ENCODE data around the gene CD38.
"Not testable (repeated sequence)": the region's sequence is repeated elsewhere in the genome, so short reads cannot be mapped to it uniquely, and the experiment has no call there.

Gene CD38

DNA sequence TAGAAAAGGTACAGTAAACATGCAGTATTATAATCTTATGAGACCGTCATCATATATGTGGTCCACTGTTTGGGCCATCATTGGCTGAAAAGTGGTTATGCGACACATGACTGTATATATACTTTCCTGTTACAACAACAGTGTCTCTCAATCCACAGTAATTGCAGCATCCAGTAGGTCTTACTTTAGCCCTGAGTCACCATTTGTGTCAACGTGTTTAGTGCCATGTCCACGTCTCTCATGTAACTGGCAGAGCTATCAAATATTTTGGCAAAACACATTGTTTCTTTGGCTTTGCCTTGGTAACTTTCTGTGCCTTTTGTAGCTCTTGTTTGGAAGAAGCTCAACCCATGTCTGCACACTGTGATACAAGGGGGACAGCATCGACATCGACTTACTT lies 73.8 kb downstream of the CD38 start:
- no peak overlapping the region for H3K27ac ChIP-seq
- no peak overlapping the region for H3K4me3 ChIP-seq

DNA sequence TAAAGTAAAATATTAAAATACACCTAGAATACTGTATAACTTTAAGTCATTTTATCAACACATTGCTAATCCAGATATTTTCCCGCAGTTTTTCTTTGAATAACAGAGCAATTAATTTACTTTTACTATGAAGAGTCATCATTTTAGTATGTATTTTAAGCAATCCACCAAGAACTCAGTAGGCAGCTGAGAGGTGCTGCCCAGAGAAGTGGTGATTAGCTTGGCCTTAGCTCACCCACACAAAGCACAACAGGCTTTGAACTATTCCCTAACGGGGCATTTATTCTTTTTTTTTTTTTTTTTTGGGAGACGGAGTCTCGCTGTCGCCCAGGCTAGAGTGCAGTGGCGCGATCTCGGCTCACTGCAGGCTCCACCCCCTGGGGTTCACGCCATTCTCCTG lies 74.4 kb downstream of the CD38 start:
- H3K27ac ChIP-seq: no peak overlapping the region
- H3K4me3 ChIP-seq: no peak overlapping the region

DNA sequence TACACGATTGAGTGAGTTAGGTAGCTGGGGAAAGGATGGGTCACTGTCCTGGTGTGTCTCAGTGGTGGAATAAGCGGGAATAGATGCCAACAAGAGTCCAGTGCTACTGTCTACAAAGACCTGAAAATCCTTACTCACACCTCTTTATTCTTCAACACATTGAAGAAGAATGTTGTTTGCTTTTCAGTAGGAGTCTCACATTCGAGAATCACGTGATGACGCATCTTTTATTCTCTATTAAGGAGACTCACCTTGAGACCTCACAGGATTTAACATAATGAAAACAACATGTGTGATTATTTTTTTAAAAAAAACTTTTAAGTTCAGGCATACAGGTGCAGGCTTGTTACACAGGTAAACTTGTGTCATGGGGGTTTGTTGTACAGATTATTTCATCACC lies 75.2 kb downstream of the CD38 start:
- Histone ChIP-seq H3K4me3 (no peak overlapping the region), H3K27ac (no peak overlapping the region)

DNA sequence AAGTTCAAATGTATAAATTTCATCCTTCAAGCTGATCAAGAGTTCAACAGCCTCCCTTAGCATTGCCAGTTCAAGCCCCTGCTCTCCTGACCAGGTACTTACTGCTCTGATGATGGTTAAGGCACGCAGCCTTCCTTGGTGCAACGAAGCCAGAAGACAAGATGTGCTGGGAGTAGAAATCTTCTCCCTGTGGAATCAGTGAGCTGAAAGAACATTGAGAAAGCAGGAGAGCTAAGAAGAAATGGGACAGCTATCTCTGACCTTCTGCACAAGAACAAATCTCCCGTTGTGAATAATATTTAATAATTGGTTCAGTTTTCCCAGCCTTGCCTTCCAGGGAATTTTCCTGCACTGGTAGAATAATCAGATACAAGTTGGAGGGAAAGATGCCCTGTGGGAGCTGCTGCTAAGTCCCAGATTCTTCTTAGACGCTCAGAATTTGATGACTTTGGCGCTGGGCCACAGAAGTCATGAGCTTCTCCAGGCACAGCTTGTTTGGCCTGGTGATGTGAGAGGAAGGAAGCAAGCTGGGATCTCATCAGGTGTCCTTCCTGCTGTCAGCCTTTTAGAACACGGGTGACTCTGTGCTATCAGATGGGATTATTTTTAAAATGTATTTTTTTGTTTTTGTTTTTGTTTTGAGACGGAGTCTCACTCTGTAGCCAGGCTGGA lies 77.8 kb downstream of the CD38 start:
- no peak overlapping the region for H3K27ac ChIP-seq
- H3K4me3 ChIP-seq: no peak overlapping the region

DNA sequence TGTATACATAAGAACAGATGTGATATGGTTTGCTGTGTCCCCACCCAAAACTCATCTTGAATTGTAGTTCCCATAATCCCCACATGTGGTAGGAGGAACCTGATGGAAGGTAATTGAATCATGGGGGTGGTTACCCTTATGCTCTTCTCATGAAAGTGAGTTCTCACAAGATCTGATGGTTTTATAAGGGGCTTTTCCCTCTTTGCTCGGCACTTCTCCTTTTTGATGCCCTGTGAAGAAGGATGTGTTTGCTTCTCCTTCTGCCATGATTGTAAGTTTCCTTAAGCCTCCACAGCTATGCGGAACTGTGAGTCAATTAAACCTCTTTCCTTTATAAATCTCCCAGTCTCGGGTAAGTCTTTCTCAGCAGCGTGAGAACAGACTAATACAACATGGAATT lies 83.1 kb downstream of the CD38 start:
- H3K27ac ChIP-seq, H3K4me3 ChIP-seq: not testable (repeated sequence)

DNA sequence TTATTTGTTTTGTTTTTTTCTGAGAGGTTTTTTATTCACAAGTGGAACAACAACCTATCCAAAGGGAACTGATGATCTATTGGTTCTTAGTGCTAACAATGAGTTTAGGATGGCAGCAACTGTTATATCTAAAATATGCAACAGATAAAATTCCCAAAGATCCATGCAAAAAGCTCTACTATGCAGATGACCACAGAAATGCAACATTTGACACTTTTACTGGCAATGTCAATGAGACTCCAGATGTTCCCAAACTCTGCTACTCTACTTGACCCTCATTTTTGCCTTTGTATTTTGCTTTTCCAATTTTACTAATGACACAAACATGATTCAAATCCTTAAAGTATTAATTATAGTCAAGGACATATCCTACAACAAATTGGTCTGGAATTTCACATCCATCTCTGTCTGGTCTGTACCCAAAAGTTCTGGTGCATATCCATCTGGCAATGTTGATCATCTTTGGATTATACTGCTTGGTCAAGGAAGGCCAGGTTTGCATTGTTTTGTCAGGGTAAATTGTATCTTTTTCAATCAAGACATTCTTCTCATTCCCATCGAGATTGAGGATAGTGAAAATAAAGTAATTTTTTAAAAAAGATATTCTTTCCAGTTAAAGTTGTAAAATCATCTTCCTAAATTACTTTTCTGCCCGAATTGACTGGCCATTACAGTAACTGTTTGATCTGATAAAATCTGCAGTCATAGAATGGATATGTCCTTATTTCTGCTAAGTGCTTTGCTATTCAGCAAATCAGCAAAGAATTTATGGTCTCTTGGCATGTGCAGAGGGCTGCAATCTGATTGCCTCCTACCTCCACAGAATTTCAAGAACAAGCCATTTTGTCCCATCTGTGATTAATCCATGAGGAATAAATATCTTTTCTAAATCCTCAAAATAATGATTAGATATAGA lies 86.8 kb downstream of the CD38 start:
- no peak overlapping the region for H3K4me3 ChIP-seq
- no peak overlapping the region for H3K27ac ChIP-seq

DNA sequence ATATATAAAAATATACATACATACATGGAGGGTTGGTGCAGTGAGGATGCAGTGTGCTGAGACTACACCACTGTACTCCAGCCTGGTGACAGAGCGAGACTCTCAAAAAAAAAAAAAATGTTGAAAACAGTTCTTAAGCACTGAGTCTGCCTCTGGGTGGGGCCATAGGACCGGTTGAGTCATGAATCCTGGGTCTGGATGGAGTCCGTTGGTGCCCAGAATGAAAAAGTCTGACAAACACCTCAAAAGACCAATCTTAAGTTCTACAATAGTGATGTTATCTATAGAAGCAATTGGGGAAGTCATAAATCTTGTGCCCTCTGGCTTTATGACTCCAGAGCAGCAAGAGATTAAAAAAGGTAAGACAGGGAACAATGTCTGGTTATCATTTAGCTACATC lies 90.0 kb downstream of the CD38 start:
- H3K27ac ChIP-seq: no peak overlapping the region

DNA sequence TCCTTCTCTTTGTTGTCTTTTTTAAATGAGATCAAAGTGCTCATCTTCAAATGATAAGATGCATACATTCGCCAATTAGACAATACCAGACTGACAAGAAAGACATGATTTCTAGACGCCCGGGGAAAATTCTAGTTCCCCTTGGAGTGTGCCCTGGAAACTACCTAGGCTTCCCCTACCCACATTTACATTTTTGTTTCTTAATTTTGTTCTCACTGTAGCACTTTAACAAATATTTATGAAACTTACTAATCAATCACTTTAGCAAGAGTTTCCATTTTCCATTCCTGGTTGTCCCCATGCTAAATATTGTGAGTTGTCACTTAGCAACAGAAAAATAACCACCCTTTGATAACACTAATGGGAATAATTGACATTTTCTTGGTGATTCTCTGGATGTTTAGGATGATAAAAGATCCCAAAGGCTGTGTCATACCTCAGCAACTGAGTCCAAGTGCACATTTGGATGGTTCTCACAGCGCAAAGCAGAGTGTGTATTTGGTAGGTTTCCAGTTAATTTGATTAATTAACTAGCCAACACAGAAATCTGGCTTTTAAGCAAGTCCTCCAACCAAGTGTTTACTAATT lies 90.8 kb downstream of the CD38 start:
- Histone ChIP-seq H3K27ac (no peak overlapping the region), H3K4me3 (no peak overlapping the region)

More for the DNA sequence above, 90.0 kb downstream of the CD38 start:
- H3K4me3 ChIP-seq: no peak overlapping the region

DNA sequence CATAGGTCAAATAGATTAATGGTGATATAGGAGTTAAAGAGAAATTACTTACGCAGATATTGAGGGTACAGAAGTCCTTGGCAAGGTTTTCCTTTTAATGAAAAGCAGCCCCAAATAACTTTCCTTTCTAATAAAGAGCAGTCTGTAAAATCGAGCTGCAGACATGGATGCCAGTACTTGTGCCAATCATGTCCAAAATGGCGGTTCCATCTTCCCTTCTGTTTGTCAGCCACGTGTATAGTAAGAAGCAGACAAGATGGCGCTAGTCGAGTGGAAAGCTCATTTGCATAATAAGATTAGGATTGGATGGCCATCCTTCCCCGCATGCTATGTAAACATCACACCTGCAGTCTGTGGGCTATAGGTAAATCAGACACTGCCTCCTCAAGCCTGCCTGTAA lies 92.0 kb downstream of the CD38 start:
- no peak overlapping the region for H3K27ac ChIP-seq
- H3K4me3 ChIP-seq: no peak overlapping the region

DNA sequence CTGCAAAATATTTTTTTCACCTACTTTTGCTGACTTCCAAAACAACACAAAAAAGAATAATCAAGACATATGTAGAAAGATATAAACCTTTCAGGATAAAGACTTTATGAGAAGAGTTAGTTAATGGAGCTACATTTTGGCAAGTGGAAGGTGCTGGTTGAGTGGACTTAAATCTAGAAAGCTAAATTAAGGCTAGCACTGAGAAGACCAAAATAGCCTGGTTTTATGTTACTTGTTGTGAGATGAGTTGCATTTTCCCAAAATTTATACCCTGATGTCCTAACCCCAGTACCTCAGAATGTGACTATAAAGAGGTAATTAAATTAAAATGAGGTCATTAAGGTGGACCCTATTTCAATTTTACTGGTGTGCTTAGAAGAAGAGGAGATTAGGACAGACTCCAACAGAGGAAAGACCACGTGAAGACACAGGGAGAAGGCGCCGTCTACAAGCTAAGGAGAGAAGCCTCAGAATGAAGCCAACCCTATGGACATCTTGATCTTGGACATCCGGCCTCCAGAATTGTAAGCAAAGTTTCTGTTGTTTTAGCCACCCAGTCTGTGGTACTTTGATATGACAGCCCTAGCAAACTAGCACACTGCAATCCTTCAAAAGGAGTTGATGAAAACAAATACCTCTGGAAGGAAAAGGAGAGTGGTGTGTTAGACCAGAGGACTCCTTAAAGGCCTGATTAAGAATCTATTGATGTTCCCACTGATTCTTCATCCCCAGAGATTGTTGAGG lies 93.0 kb downstream of the CD38 start:
- no peak overlapping the region for H3K27ac ChIP-seq
- H3K4me3 ChIP-seq: no peak overlapping the region

DNA sequence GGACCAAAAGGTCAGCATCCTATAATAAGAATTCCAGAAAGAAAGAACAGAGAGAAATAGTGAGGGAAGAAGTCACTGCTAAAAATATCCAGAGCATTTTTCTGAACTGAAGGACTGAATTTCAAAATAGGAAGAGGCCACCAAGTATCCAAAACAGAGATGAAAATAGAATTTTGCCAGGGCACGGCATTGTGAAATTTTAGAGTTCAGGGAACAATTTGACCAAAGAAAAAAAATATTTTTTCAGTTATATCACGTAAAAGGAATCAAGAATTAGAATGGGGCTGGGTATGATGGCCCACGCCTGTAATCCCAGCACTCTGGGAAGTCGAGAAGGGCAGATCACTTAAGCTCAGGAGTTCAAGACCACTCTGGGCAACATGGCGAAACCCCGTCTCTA lies 95.0 kb downstream of the CD38 start:
- peak overlapping the region in 2 of 21 experiments; percentile 30 to 42 for H3K27ac ChIP-seq
- H3K4me3 ChIP-seq: no peak overlapping the region

DNA sequence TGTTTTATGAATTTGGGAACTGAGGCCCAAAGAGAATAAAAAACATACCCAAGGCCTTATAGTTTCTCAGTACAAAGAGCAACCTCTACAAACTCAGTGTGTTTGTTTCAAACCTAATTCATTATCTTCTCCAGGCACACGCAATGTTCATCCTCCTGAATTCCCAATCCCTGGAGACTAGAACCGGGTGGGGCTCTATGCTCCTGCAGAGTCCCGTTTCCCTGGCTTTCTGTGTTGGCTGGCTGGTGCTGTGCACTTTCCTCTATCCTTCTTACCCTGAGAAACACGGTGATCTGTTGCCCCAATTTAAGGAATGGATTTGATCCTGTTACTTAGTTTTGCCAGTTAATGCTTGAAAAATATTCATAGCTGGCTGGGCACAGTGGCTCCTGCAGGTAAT lies 96.5 kb downstream of the CD38 start:
- H3K4me3 ChIP-seq: no peak overlapping the region
- H3K27ac ChIP-seq: no peak overlapping the region

DNA sequence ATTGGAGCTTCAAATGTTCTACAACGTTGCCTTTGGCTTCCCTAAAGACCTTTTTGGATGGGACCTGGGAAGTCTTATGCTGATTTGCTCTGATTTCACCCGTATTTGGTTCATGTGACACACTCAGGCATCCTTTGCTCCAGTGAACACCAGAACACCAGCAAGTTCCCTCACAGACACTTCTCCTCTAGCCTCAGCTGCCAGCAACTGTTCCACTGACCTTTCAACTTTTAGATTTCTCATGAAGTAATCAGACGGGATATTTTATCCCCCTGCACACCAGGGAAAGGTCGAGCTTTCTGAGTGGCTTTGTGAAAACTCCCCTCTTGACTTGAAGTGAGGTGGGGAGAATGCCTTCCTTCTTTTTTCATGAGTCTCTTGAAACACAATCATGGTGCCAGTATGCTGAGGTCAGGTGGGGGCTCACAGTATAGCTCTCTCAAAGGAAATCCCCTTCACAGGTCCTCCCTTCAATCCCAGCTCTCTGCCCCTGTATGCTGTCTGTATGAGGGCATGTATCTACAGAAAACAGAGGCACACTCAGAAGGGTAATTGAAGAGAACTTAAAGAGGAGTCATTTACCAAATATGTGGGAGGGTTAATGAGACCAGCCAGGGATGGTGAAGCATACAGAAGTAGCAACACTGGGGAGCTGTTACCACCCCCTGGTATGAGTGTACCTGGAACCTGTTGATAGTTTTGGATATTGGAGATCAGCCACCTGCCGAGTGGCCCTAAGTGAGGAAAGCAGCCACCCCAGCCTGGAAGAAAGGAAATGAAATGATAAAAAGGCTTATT lies 97.7 kb downstream of the CD38 start:
- Histone ChIP-seq H3K27ac (no peak overlapping the region), H3K4me3 (no peak overlapping the region)

DNA sequence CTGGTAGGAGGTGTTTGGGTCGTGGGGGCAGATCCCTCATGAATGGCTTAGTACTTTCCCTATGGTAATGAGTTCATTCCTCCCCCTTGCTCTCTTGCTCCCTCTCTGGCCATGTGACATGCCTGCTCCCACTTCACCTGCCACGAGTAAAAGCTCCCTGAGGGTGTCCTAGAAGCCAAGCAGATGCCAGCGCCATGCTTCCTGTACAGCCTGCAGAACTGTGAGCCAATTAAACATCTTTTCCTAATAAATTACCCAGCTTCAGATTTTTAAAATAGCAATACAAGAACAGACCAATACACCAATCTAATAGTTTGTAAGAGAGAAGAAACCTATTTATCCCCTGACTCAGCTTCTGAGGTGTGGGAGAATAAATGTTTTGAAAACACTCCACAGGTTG lies 99.9 kb downstream of the CD38 start:
- no peak overlapping the region for H3K4me3 ChIP-seq
- no peak overlapping the region for H3K27ac ChIP-seq

DNA sequence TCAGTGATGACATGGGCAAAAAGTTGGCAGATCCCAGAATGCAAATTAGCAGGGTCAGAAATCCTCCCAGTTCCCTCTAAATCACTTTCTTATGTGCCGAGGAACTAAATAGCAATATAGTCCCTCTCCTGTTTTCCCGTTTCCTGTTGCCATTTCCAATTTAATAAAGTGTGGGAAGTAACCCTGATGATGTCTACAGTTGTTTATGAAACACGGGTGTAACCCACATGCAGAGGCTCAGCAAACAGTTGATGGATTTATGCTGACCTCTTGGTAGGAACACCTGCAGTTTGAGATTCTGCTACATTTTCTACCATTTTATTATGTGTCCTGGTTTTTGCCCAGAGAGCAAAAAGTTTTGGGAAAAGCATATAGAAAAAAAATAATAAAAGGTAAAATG lies 103.7 kb downstream of the CD38 start:
- H3K4me3 ChIP-seq: no peak overlapping the region
- H3K27ac ChIP-seq: no peak overlapping the region

DNA sequence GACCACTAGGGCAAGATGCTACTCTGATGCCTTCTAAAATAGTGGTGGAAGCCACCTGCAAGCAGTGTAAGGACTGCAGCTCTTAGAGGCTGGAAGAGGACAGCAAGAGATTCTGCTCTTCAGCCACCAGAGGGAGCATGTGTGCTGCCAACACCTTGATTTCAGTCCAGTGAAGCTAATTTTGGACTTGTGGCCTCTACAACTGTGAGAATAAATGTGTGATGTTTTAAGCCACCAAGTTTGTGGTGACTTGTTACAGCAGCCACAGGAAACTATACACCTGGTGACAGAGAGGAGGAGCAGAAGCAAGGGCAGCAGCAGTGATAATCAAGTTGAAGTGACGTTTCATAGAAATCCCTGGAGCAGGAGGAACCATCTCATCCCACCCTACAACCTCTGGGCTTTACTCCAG lies 104.6 kb downstream of the CD38 start:
- no peak overlapping the region for H3K4me3 ChIP-seq

DNA sequence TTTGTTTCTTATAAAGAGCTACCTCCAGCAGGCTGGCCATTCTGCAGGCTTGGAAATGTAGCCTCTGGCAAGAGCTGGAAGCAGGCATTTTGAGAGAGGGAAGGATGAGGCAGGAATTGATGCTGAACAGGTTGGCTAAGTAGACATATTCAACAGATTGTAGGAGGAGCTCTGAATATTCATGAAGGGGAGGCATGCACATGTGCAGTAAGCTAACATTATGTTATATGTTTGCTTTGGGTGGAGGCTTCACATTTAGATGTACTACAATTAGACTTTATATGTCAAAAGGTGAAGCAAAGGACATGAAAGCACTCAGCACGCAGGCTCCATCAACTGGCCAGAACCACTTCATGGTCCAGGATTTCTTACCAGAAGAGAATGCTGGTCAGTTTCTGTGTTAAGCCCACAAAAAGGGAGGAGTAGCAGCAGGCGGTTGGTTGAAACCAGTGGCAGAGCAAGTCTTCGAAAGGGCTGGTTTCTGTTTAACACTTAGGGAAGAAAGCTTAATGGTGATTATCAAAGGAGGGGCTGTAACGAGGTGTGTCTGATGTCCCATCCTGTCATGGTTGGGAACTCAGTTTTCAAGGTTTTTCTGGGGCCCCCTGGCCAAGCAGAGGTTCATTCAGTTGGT lies 105.6 kb downstream of the CD38 start:
- no peak overlapping the region for H3K4me3 ChIP-seq

More for the DNA sequence above, 104.6 kb downstream of the CD38 start:
- no peak overlapping the region for H3K27ac ChIP-seq

DNA sequence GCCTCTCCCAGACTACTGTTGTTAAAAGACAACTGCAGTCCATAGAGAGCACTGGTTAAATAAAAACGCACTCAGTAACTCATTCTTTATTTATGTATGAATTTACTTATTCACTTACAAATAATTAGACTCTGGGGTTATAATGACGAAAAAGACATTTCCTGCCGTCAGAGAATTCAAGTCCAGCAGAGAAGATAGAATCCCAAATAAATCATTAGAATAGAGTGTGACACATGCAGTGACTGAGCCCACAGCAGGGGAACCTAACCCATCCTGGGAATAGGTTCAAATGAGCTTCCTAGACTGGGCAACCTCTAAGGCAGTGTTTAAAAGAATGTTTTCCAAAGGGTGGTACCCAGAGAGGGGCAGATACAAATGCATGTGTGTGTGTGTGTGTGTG lies 106.5 kb downstream of the CD38 start:
- H3K4me3 ChIP-seq: no peak overlapping the region
- H3K27ac ChIP-seq: no peak overlapping the region

More for the DNA sequence above, 105.6 kb downstream of the CD38 start:
- no peak overlapping the region for H3K27ac ChIP-seq

DNA sequence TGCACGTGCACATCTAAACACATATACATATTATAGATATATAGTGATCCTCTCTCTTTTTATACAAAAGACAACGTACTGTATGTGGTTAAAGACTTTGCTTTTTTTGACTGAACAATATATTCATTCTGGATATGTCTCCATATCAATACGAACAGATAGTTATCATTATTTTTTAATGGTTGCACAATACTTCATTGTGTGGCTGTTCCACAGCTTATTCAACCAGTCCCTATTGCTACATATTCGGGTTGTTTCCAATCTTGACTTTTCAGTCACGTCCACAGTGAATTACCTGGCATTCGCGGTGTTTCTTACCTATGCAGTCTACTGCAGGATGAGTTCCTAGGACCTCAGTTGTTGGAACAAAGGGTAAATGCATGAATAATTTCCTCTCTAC lies 107.3 kb downstream of the CD38 start:
- Histone ChIP-seq H3K27ac (no peak overlapping the region), H3K4me3 (no peak overlapping the region)

Data from skin epidermis (tissue), 12 donors.